K562 (cell line): ENCODE measurements around the gene CCDC196. TPM values are rescaled to one million over a fixed set of nuclear protein-coding genes. Genes with fewer than 3 reads are reported as not detected.

ENCODE experiments used
- ATAC-seq: fragments of 200-7000 bp; cut with Tn5 transposase; 3 replicates; pipeline ENCODE4 v1.9.1; 2020; ENCODE audit warnings: moderate library complexity
- BruUV-seq: library from RNA; stranded (reverse); fragments of 400-500 nt; replicated peaks from 2 replicates; lab custom pipeline; 2021; lab: Mats Ljungman, UMichigan
- CTCF ChIA-PET: fragments of 300-600 bp; formaldehyde crosslinking; extraction: SDS; loops from one replicate; lab custom pipeline; 2021; ENCODE audit warnings: low intra/inter-chr PET ratio; lab: Yijun Ruan, JAX
- POLR2A ChIA-PET: fragments of 300-600, 350-650 bp; sonication (Branson Sonifier 250); formaldehyde crosslinking; extraction: SDS; loops from one replicate; lab custom pipeline; 2021; ENCODE audit warnings: antibody characterized with exemption, inconsistent platforms; lab: Yijun Ruan, JAX
- DNase-seq, 4 experiments: peaks; one replicate each; pipeline versions ENCODE4 v3.0.0 to v3.0.0-alpha.2; 2011 to 2018; ENCODE audit warnings: low spot score in 3 of 4, mixed read lengths in 3 of 4; ENCODE audit errors: extremely low read depth in 1 of 4
- FAIRE-seq: peaks from 2 replicates; lab custom pipeline; 2011; peaks lifted over from hg19 to GRCh38; lab: Jason Lieb, UNC
- H2AFZ ChIP-seq: 2 replicates; pipeline ENCODE4 v1.6.0; 2011; ENCODE audit warnings: low read depth, low read length, control low read depth, inconsistent platforms
- H3K27ac ChIP-seq: fragments of 200-600 bp; 3 replicates; pipeline ENCODE4 v1.8.0; 2011; ENCODE audit warnings: low read depth, mild to moderate bottlenecking, control low read depth, inconsistent platforms, low read length, moderate library complexity, mixed read lengths; ENCODE audit errors: extremely low read depth
- H3K27me3 ChIP-seq, 2 experiments: fragments of 300-600 bp in 1 of 2; 2 replicates in 1 of 2; 3 replicates in 1 of 2; pipeline versions ENCODE4 v1.6.0 to v1.8.0; 2011; ENCODE audit warnings: inconsistent platforms in 2 of 2, low read length in 2 of 2, mild to moderate bottlenecking in 1 of 2, mixed read lengths in 1 of 2, moderate library complexity in 1 of 2; ENCODE audit not compliant: control insufficient read depth in 2 of 2, insufficient read depth in 2 of 2
- H3K36me3 ChIP-seq: fragments of 300-600 bp; 3 replicates; pipeline ENCODE4 v1.8.0; 2011; ENCODE audit warnings: mild to moderate bottlenecking, low read length, inconsistent platforms; ENCODE audit not compliant: control insufficient read depth, insufficient read depth
- H3K4me1 ChIP-seq, 2 experiments: fragments of 200-600 bp in 1 of 2; replicated peaks in 1 of 2; 2 replicates in 1 of 2; 3 replicates in 1 of 2; pipeline versions ENCODE4 v1.5.1 to v1.8.0; 2011; ENCODE audit warnings: inconsistent platforms in 2 of 2, low read length in 2 of 2, mild to moderate bottlenecking in 1 of 2, mixed read lengths in 1 of 2, moderate library complexity in 1 of 2; ENCODE audit not compliant: control insufficient read depth in 2 of 2, insufficient read depth in 2 of 2
- H3K4me2 ChIP-seq: 2 replicates; pipeline ENCODE4 v1.6.1; 2011; ENCODE audit warnings: low read length, control low read depth, inconsistent platforms, mixed read lengths; ENCODE audit not compliant: insufficient read depth
- H3K4me3 ChIP-seq: fragments of 200-600 bp; sonication (generic), shearing (Covaris generic); 2 replicates; pipeline ENCODE4 v1.5.1; 2016; ENCODE audit warnings: control low read depth, inconsistent platforms
- H3K79me2 ChIP-seq: fragments of 200-600 bp; 3 replicates; pipeline ENCODE4 v1.8.0; 2011; ENCODE audit warnings: low read length, inconsistent platforms; ENCODE audit not compliant: control insufficient read depth, insufficient read depth
- H3K9ac ChIP-seq, 2 experiments: 2 replicates each; pipeline versions ENCODE4 v1.6.0 to v1.6.1; 2011; ENCODE audit warnings: low read depth in 2 of 2, low read length in 2 of 2, control low read depth in 1 of 2, inconsistent platforms in 1 of 2, mild to moderate bottlenecking in 1 of 2, mixed read lengths in 1 of 2; ENCODE audit not compliant: insufficient read depth in 1 of 2
- H3K9me1 ChIP-seq: one replicate; pipeline ENCODE4 v1.6.0; 2011; ENCODE audit warnings: inconsistent platforms, mild to moderate bottlenecking, low read length, moderate library complexity; ENCODE audit not compliant: control insufficient read depth, insufficient read depth
- H3K9me3 ChIP-seq: replicated peaks from 2 replicates; pipeline ENCODE4 v1.5.1; 2011; ENCODE audit warnings: low read depth, low read length, inconsistent platforms; ENCODE audit not compliant: control insufficient read depth, insufficient read depth
- H4K20me1 ChIP-seq: replicated peaks from 2 replicates; pipeline ENCODE4 v1.6.1; 2011; ENCODE audit warnings: low read length, inconsistent platforms, mixed read lengths; ENCODE audit not compliant: control insufficient read depth, insufficient read depth
- CUX1 ChIP-seq: fragments of 200-800 bp; sonication (Bioruptor generic); IDR thresholded peaks from 2 replicates; pipeline ENCODE4 v1.6.1; 2016; ENCODE audit warnings: missing genetic modification characterization, missing compliant biosample characterization
- E2F6 ChIP-seq, 2 experiments: IDR thresholded peaks; 2 replicates each; pipeline ENCODE4 v1.6.1; 2011; ENCODE audit warnings: borderline replicate concordance in 1 of 2, control low read depth in 1 of 2, low read depth in 1 of 2, low read length in 1 of 2, mild to moderate bottlenecking in 1 of 2, mixed read lengths in 1 of 2, moderate library complexity in 1 of 2; ENCODE audit not compliant: insufficient read depth in 1 of 2, insufficient read length in 1 of 2, poor library complexity in 1 of 2, severe bottlenecking in 1 of 2; ENCODE audit errors: extremely low read depth in 1 of 2
- ELF2 ChIP-seq: fragments of 250-450 bp; sonication (Bioruptor Pico); IDR thresholded peaks from 2 replicates; pipeline ENCODE4 v1.5.0; 2021; ENCODE audit warnings: mild to moderate bottlenecking
- GABPB2 ChIP-seq: fragments of 250-450 bp; sonication (Bioruptor Pico); conservative IDR thresholded peaks from 2 replicates; pipeline ENCODE4 v1.5.1; 2021; ENCODE audit warnings: mild to moderate bottlenecking
- GMEB1 ChIP-seq: fragments of 250-450 bp; sonication (Bioruptor Pico); IDR thresholded peaks from 2 replicates; pipeline ENCODE4 v1.4.0; 2020; ENCODE audit warnings: mild to moderate bottlenecking
- MAFK ChIP-seq: IDR thresholded peaks from 2 replicates; pipeline ENCODE4 v1.6.1; 2011; ENCODE audit warnings: low read length, improper control_type of control experiment
- NFIC ChIP-seq: fragments of 450-650 bp; IDR thresholded peaks from 2 replicates; pipeline ENCODE4 v1.6.1; 2017; ENCODE audit warnings: mild to moderate bottlenecking, inconsistent platforms
- PRDM10 ChIP-seq: fragments of 450-650 bp; IDR thresholded peaks from 2 replicates; pipeline ENCODE4 v1.6.1; 2018; ENCODE audit not compliant: partially characterized antibody
- TBP ChIP-seq: optimal IDR thresholded peaks from 2 replicates; pipeline ENCODE3; 2011; ENCODE audit warnings: low read depth, low read length, improper control_type of control experiment
- WGBS: fragments of 100-300 bp; shearing (Covaris generic); methylation state at CpG from one replicate; pipeline ENCODE4 v1.1.6; 2016; ENCODE audit warnings: low coverage, mixed read lengths; ENCODE audit not compliant: insufficient coverage; ENCODE audit errors: missing lambda C conversion rate; 5-methylcytosine and 5-hydroxymethylcytosine counted together
- in situ Hi-C: fragments of 300-500 bp; cut with MboI; formaldehyde crosslinking; loops from 4 replicates; pipeline ENCODE4 v1.15.0; 2018; ENCODE audit warnings: inconsistent platforms, mixed read lengths
- intact Hi-C: fragments of 100-400 bp; cut with micrococcal nuclease; formaldehyde crosslinking; loops from 2 replicates; pipeline ENCODE4 v1.14.2; 2022
- polyA plus RNA-seq, 8 experiments: library from polyadenylated mRNA; depleted of rRNA in 4 of 8; stranded (reverse) in 5 of 8; unstranded in 3 of 8; fragments of >200 nt; fragmentation: Nextera tagmentation in 2 of 8; fragmentation: Illumina TruSeq in 1 of 8; extraction: Ambion mirVana in 2 of 8; extraction: Trizol in 1 of 8; gene quantifications; 2 replicates each; pipeline versions ENCODE4 v1.2.1 to v1.2.3, GENCODE V29; 2011 to 2014; ENCODE audit warnings: inconsistent platforms in 1 of 8, missing spikeins in 1 of 8
- total RNA-seq, 7 experiments: library from RNA; depleted of rRNA in 6 of 7; stranded (reverse); fragments of >200 nt in 6 of 7; fragmentation: Illumina TruSeq in 2 of 7; extraction: Trizol in 2 of 7; gene quantifications; 2 replicates each; pipeline versions ENCODE4 v1.2.1 to v1.2.3, GENCODE V29; 2011 to 2021; ENCODE audit warnings: low replicate concordance in 1 of 7

CCDC196 gene
- total and polyA plus RNA-seq, 9 of the 15 experiments (the other 6 are each of a cell fraction or from before 2014, with no cell fraction given) = not detected

- POLR2A ChIA-PET = no interaction called here
- Histone ChIP-seq H3K79me2 (peaks cover under 1% of the 10 kb centered on the region; the same call in 1 of the 3 replicates), H4K20me1 (no peaks in the 10 kb centered on the region), H3K4me2 (no peak overlapping the region), H3K9me3 (no peaks in the 10 kb centered on the region), H3K4me1 (peaks cover 0 to 16% of the 10 kb centered on the region in 2 experiments; a peak in 1 of 5 replicates), H3K36me3 (no peaks in the 10 kb centered on the region), H3K27me3 (no peaks in the 10 kb centered on the region), H3K9me1 (no peaks in the 10 kb centered on the region), H3K4me3 (no peak overlapping the region), H3K27ac (no peak overlapping the region), H2AFZ (no peak overlapping the region), H3K9ac (no peak overlapping the region)
- CTCF ChIA-PET = no interaction called here
- DNase-seq (no peak), ATAC-seq (no peak), FAIRE-seq (no peak)
- no TSS peak for BruUV-seq
- intact Hi-C loops (no loop called here), in situ Hi-C loops (no loop called here)
- WGBS = 9% methylated on average over 1 of the region's 1 CpG
- no peak for TF ChIP-seq ELF2
- no peak for TF ChIP-seq GMEB1
- TF ChIP-seq MAFK = no peak
- TF ChIP-seq E2F6 (IDR thresholded peaks at IDR 0.05; ENCODE audit: borderline replicate concordance in 1 of 2, extremely low read depth in 1 of 2, insufficient read depth in 1 of 2, insufficient read length in 1 of 2, low read depth in 1 of 2, low read length in 1 of 2, poor library complexity in 1 of 2, severe bottlenecking in 1 of 2) = no peak
- TF ChIP-seq CUX1 (CRISPR knock-in tag) = no peak
- TF ChIP-seq NFIC = no peak
- TF ChIP-seq GABPB2 = no peak
- no peak for TF ChIP-seq PRDM10
- no peak for TF ChIP-seq TBP
These were observed 17.4 kb downstream of the CCDC196 start for GRCh38 chr14:66503532-66503931.
